ENCODE measurements around the gene HBS1L. TPM values are rescaled to one million over a fixed set of nuclear protein-coding genes. Genes with fewer than 3 reads are reported as not detected.
"Not testable (repeated sequence)": the region's sequence is repeated elsewhere in the genome, so short reads cannot be mapped to it uniquely, and the experiment has no call there.

The HBS1L gene
- total RNA-seq, 1 experiment from 2014 or later = 126 TPM

- no peak for DNase-seq (ENCODE audit: low read depth)
These were observed 20.4 kb upstream of the HBS1L start for GRCh38 chr6:135075018-135075417.

GRCh38 chr6:135073756-135074393, 19.3 kb upstream of the HBS1L start:
- DNase-seq (ENCODE audit: low read depth) = no peak

GRCh38 chr6:135073217-135073616, 18.6 kb upstream of the HBS1L start:
- no peak for DNase-seq (ENCODE audit: low read depth)

- no peak for DNase-seq (ENCODE audit: low read depth)
These were observed 18.1 kb upstream of the HBS1L start for GRCh38 chr6:135072753-135073152.

- no peak for DNase-seq (ENCODE audit: low read depth)
These were observed 16.9 kb upstream of the HBS1L start for GRCh38 chr6:135071541-135071940.

GRCh38 chr6:135067911-135068310, 13.3 kb upstream of the HBS1L start:
- no peak for DNase-seq (ENCODE audit: low read depth)

GRCh38 chr6:135066806-135067205, 12.2 kb upstream of the HBS1L start:
- no peak for DNase-seq (ENCODE audit: low read depth)

- DNase-seq (ENCODE audit: low read depth) = no peak
These were observed 11.8 kb upstream of the HBS1L start for GRCh38 chr6:135066397-135066796.

- no peak for DNase-seq (ENCODE audit: low read depth)
These were observed 10.0 kb upstream of the HBS1L start for GRCh38 chr6:135064586-135064985.

GRCh38 chr6:135063926-135064325, 9.3 kb upstream of the HBS1L start:
- DNase-seq (ENCODE audit: low read depth) = no peak

- DNase-seq (ENCODE audit: low read depth) = peak; percentile 9
These were observed 8.1 kb upstream of the HBS1L start for GRCh38 chr6:135062735-135063134.

GRCh38 chr6:135060076-135060475, 5.5 kb upstream of the HBS1L start:
- DNase-seq (ENCODE audit: low read depth) = no peak

- DNase-seq (ENCODE audit: low read depth) = not testable (repeated sequence)
These were observed 3.7 kb upstream of the HBS1L start for GRCh38 chr6:135058299-135058698.

- no peak for DNase-seq (ENCODE audit: low read depth)
These were observed 2.0 kb upstream of the HBS1L start for GRCh38 chr6:135056632-135057031.

- no peak for DNase-seq (ENCODE audit: low read depth)
These were observed 425 bp downstream of the HBS1L start for GRCh38 chr6:135054226-135054568.

GRCh38 chr6:135053406-135053805, 1.2 kb downstream of the HBS1L start:
- DNase-seq (ENCODE audit: low read depth) = no peak

- DNase-seq (ENCODE audit: low read depth) = no peak
These were observed 1.7 kb downstream of the HBS1L start for GRCh38 chr6:135052939-135053338.

GRCh38 chr6:135048915-135049314, 5.7 kb downstream of the HBS1L start:
- DNase-seq (ENCODE audit: low read depth) = no peak

- DNase-seq (ENCODE audit: low read depth) = no peak
These were observed 7.3 kb downstream of the HBS1L start for GRCh38 chr6:135047336-135047735.

- no peak for DNase-seq (ENCODE audit: low read depth)
These were observed 7.7 kb downstream of the HBS1L start for GRCh38 chr6:135046912-135047311.

- DNase-seq (ENCODE audit: low read depth) = no peak
These were observed 10.0 kb downstream of the HBS1L start for GRCh38 chr6:135044639-135045038.

- DNase-seq (ENCODE audit: low read depth) = no peak
These were observed 10.8 kb downstream of the HBS1L start for GRCh38 chr6:135043846-135044245.

GRCh38 chr6:135043364-135043763, 11.3 kb downstream of the HBS1L start:
- DNase-seq (ENCODE audit: low read depth) = no peak

GRCh38 chr6:135038335-135038734, 16.3 kb downstream of the HBS1L start:
- no peak for DNase-seq (ENCODE audit: low read depth)
